ENCODE results near the gene ADRA2A. TPM values are rescaled to one million over a fixed set of nuclear protein-coding genes. Genes with fewer than 3 reads are reported as not detected.

Gene ADRA2A
- total and polyA plus RNA-seq, 11 donors: 0.19 to 3.9 (median 0.44) TPM

DNA sequence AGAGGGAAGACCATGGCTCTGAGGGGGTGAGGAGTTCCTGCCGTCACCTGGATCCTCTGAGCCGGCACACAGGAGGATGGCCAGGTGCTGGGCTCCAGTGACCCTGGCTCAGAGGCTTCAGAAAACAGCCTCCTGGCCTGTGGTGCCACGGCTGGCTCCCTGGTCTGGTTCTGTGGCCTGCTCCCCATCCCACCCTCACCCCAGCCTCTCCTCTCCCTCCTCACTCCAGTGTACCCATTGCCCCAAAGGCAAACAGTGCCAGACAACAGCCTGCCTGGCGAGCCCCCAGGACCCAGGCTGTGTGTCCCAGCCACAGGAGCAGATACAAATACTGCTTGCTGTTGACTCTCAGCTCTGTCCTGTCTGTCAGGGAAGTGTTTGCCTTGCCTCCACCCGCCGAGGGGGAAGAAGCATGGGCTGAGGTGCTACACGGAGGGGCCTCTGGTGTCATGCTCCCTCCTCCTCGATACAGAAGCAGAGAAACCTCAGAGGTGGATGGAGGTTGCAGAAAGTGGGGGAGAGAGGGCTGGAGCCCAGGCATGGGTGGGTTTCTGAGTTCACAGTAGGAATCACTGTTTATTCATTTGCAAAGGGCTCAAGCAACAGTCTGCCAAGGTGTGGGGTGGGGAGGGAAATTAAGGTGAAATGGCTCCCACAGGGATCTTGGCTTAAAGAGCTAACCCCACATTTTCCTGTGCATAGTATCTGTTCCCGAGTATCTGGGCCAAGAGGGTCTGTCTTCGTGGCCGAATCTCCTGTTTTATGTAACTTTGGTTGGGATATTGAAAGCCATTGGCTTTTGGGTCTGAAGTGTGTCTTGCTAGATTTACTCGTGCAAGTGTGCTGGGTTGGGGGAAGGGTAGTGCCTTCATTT, 5.5 kb downstream of the ADRA2A start:
- no peak for DNase-seq
- no peak overlapping the region for H3K27ac ChIP-seq
- ATAC-seq: no peak
- intact Hi-C loops (cut with DNase I): no loop called here
- H3K4me3 ChIP-seq: no peak overlapping the region
- 60 to 72% (median 64%) methylated on average over 11 to 12 of the region's 12 CpGs for WGBS, 4 donors
- H3K27me3 ChIP-seq: peaks cover 11 to 41% (median 21%) of the 10 kb centered on the region in 9 donors
- no peaks in the 10 kb centered on the region for H3K36me3 ChIP-seq
- TF ChIP-seq, protein P1, sequence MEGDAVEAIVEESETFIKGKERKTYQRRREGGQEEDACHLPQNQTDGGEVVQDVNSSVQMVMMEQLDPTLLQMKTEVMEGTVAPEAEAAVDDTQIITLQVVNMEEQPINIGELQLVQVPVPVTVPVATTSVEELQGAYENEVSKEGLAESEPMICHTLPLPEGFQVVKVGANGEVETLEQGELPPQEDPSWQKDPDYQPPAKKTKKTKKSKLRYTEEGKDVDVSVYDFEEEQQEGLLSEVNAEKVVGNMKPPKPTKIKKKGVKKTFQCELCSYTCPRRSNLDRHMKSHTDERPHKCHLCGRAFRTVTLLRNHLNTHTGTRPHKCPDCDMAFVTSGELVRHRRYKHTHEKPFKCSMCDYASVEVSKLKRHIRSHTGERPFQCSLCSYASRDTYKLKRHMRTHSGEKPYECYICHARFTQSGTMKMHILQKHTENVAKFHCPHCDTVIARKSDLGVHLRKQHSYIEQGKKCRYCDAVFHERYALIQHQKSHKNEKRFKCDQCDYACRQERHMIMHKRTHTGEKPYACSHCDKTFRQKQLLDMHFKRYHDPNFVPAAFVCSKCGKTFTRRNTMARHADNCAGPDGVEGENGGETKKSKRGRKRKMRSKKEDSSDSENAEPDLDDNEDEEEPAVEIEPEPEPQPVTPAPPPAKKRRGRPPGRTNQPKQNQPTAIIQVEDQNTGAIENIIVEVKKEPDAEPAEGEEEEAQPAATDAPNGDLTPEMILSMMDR (IDR thresholded peaks at IDR 0.05): no peak
- TF ChIP-seq POLR2A (IDR thresholded peaks at IDR 0.05): no peak
- peaks cover 0 to 18% (median 9%) of the 10 kb centered on the region in 12 donors for H3K4me1 ChIP-seq
- H3K9me3 ChIP-seq: no peaks in the 10 kb centered on the region

DNA sequence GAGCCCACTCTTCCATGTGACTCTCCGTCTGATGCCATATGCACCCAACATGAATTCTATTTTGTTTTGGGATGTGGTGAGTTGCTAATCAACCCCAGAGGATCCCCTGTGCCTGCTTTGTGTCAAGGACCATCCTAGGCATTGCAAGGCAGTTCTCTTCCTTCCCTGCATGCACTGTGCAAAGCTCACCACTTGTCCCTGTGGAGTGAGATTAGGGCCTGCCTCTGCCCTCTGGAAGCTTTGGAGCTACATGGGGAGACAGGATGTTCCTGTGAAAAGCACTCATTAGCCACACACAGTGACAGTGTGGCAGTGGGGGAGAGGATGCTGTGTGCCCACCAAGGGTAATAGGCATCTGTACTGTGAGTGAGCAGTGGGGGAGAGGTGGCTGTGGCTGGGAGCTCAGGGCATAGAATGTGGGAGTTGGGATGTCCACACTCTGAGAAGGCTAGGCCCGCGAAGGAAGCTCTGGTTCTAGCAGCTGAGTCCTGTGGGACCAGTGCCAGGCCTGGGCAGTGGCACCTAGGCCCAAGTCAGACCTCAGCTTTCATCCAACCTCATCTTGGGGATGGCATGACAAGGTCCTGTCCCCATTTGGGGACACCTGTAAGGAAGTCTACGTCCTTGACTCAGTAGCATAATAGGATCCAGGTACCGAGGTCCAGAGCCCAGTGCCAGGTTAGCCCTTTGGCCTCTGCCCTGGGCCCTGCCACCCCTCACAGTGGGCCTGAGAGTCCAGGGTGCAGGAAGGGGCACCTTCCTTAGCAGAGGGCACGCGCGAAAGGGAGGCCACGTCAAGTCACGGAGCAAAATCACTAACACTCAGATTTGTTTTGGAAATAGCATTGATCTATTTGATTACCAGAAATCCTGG, 6.6 kb downstream of the ADRA2A start:
- TF ChIP-seq POLR2A (IDR thresholded peaks at IDR 0.05): no peak
- TF ChIP-seq, protein P1 (IDR thresholded peaks at IDR 0.05): no peak
- no peaks in the 10 kb centered on the region for H3K9me3 ChIP-seq
- no peak for DNase-seq

DNA sequence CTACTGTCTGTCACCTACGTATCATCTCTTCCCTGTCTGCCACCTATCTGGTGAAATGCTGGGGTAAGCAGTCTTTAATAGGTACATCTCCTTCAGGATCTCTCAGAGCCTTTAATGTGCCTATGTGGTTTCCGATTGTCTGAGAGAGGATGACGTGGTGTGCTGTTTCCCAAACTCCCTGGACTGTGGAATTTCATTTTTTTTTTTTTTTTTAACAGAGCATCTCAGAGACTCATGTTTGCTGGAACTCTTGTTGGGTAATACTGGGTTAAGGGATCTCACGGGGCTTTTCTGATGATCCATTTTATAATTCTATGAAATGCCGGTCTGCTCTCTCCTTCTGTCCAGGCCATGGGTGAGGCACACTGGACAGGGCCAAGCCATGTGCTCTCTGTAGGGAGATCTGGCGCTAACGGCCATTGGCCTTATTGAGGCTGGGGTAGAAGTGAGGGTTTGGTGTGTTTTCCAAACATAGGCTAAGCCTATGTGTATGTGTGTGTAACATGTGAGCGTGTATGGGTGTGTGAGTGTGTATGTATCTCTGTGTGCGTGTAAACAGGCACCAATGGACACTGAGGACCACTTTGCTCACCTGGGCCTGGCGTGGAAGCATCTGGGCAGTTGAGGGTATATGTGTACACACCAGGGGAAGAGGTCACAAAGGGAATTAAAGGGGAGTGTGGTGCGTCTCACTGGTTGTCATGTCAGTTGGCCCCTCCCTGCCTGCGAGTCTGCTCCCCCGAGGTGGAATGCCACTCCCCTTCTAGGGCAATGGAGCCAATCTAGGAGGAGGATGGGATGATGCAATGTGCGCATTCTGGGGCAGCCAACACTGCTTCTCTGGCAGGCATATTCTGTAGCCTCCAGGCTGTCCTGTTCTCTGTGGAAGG, 7.8 kb downstream of the ADRA2A start:
- ATAC-seq: no peak

More for the DNA sequence above, 6.6 kb downstream of the ADRA2A start:
- intact Hi-C loops (cut with DNase I): no loop called here
- peaks cover 0 to 7% (median 0%) of the 10 kb centered on the region in 12 donors for H3K4me1 ChIP-seq
- no peaks in the 10 kb centered on the region for H3K36me3 ChIP-seq
- H3K4me3 ChIP-seq: no peak overlapping the region
- H3K27ac ChIP-seq: no peak overlapping the region
- no peak for ATAC-seq
- WGBS, 4 donors: 95 to 97% (median 96%) methylated on average over 10 of the region's 10 CpGs
- peaks cover under 1 to 32% (median 10%) of the 10 kb centered on the region in 9 donors for H3K27me3 ChIP-seq

More for the DNA sequence above, 7.8 kb downstream of the ADRA2A start:
- no peak for DNase-seq
- H3K27ac ChIP-seq: no peak overlapping the region
- no peaks in the 10 kb centered on the region for H3K4me1 ChIP-seq
- TF ChIP-seq, protein P1 (IDR thresholded peaks at IDR 0.05): no peak
- no peak for TF ChIP-seq POLR2A (IDR thresholded peaks at IDR 0.05)
- H3K27me3 ChIP-seq: peaks cover 0 to 25% (median under 1%) of the 10 kb centered on the region in 9 donors
- no peaks in the 10 kb centered on the region for H3K9me3 ChIP-seq
- intact Hi-C loops (cut with DNase I): no loop called here
- WGBS, 4 donors: 80 to 85% (median 83%) methylated on average over 14 of the region's 14 CpGs
- H3K4me3 ChIP-seq: no peak overlapping the region
- H3K36me3 ChIP-seq: no peaks in the 10 kb centered on the region

Data from heart left ventricle (tissue), 16 donors.